ENCODE measurements around the gene MTHFSD.

The MTHFSD gene

DNA sequence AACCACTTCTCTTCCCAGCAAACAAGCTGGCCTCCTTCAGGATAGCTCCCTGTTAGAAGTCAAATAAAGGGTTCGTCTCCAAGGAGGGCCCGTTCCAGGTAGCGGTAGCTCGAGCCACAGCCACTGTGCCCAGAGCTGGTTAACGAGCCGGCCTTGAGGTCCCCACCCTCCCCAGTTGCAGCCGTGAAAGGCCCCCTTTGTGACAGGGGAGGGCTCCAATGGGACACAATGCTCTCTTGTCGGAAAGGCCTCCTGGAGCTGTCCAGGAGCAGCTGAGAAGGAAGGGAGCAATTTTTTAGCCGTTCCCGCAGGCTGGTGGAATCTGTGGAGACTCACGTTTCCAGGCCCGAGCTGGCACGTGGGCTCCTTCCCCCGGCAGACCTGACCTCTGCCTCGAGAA is 74.6 kb downstream of the MTHFSD start:
- DNase-seq = no peak
